HuH-7.5 (cell line): Measurements from ENCODE around the gene STXBP5.

Experiments used
- DNase-seq: peaks from one replicate; pipeline ENCODE4 v3.0.0; 2011; ENCODE audit warnings: low spot score

Gene STXBP5

GRCh38 chr6:147211349-147211748 is 7.1 kb downstream of the STXBP5 start:
- no peak for DNase-seq

- no peak for DNase-seq
Observed at GRCh38 chr6:147211831-147212230, 7.6 kb downstream of the STXBP5 start.

- DNase-seq = no peak
Observed at GRCh38 chr6:147212622-147213021, 8.4 kb downstream of the STXBP5 start.

GRCh38 chr6:147213772-147214171 is 9.6 kb downstream of the STXBP5 start:
- no peak for DNase-seq

- no peak for DNase-seq
Observed at GRCh38 chr6:147214248-147215227, 10.3 kb downstream of the STXBP5 start.

GRCh38 chr6:147216915-147217314 is 12.7 kb downstream of the STXBP5 start:
- no peak for DNase-seq

GRCh38 chr6:147217840-147218404 is 13.7 kb downstream of the STXBP5 start:
- DNase-seq = no peak

GRCh38 chr6:147218797-147219196 is 14.6 kb downstream of the STXBP5 start:
- no peak for DNase-seq

GRCh38 chr6:147219463-147219862 is 15.2 kb downstream of the STXBP5 start:
- DNase-seq = no peak

- no peak for DNase-seq
Observed at GRCh38 chr6:147220345-147220744, 16.1 kb downstream of the STXBP5 start.

- DNase-seq = no peak
Observed at GRCh38 chr6:147221739-147222138, 17.5 kb downstream of the STXBP5 start.

GRCh38 chr6:147222160-147222838 is 18.1 kb downstream of the STXBP5 start:
- no peak for DNase-seq

GRCh38 chr6:147223736-147224135 is 19.5 kb downstream of the STXBP5 start:
- DNase-seq = no peak

GRCh38 chr6:147226163-147226724 is 22.0 kb downstream of the STXBP5 start:
- DNase-seq = no peak

- DNase-seq = no peak
Observed at GRCh38 chr6:147226877-147227276, 22.7 kb downstream of the STXBP5 start.

GRCh38 chr6:147227770-147228320 is 23.6 kb downstream of the STXBP5 start:
- no peak for DNase-seq

- DNase-seq = no peak
Observed at GRCh38 chr6:147231589-147231988, 27.4 kb downstream of the STXBP5 start.

- no peak for DNase-seq
Observed at GRCh38 chr6:147234685-147235084, 30.5 kb downstream of the STXBP5 start.

GRCh38 chr6:147238164-147238563 is 33.9 kb downstream of the STXBP5 start:
- no peak for DNase-seq

GRCh38 chr6:147238906-147239305 is 34.7 kb downstream of the STXBP5 start:
- no peak for DNase-seq

- no peak for DNase-seq
Observed at GRCh38 chr6:147244832-147245231, 40.6 kb downstream of the STXBP5 start.

- DNase-seq = no peak
Observed at GRCh38 chr6:147245693-147246092, 41.5 kb downstream of the STXBP5 start.
